ENCODE results near the gene RALGPS2. TPM values are rescaled to one million over a fixed set of nuclear protein-coding genes. Genes with fewer than 3 reads are reported as not detected.

Gene RALGPS2, protein sequence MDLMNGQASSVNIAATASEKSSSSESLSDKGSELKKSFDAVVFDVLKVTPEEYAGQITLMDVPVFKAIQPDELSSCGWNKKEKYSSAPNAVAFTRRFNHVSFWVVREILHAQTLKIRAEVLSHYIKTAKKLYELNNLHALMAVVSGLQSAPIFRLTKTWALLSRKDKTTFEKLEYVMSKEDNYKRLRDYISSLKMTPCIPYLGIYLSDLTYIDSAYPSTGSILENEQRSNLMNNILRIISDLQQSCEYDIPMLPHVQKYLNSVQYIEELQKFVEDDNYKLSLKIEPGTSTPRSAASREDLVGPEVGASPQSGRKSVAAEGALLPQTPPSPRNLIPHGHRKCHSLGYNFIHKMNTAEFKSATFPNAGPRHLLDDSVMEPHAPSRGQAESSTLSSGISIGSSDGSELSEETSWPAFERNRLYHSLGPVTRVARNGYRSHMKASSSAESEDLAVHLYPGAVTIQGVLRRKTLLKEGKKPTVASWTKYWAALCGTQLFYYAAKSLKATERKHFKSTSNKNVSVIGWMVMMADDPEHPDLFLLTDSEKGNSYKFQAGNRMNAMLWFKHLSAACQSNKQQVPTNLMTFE
- 1 to 10 TPM; 2.2 to 3.0 TPM for total RNA-seq

DNA sequence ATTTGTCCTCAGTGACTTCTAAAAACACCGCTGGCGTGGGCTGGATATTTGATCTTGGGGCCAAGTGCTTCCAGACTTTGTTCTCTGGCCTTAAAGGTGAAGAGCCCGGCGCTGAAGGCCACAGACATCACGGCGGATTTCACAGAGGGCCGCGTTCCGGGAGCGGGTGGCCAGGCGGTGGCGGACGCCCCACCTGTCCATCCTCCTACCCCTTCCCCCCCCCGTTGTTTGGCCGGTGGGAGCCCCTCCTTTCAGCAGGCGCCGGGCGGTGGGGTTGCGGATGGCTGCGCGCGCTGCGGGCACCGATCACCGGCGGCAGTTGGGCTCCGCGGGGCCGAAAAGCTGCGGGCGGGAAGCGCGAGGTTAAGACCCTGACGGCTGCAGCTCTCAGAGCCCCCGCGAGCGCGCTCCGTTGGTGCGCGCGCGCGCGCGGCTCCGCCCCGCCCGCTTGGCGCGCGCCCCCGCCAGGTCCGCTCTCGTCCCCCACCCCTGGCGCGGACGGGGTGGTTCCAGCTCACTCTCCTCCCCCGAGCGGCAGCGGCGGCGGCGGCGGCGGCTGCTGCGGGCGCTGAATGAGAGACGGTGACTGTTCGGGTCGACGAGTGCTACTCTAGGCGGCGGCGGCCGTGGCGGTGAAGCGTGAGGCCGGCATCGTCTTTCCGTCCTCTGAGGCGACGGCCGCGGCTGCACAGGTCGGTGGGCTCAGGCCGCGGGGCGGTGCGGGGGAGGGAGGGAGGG, at the start of gene RALGPS2:
Gene RALGPS2, plus strand, starts transcription at position 517 of the 738 bp plus-strand sequence. CDS start 51,521 bp downstream, outside the sequence.
- Mint-ChIP-seq H3K27me3 (peaks cover 31% of the 10 kb centered on the region), H3K4me1 (peaks cover 10% of the 10 kb centered on the region), H3K36me3 (ENCODE audit: low read depth) (no peaks in the 10 kb centered on the region), H3K4me3 (peak within 1 kb of the TSS; percentile 73), H3K27ac (peak within 1 kb of the TSS; percentile 2), H3K9me3 (no peaks in the 10 kb centered on the region)
- CTCF ChIA-PET, result interaction anchor here (1.0 kb wide), 1 partner anchor 43 kb away, joined by 4 read pairs; no protein-coding TSS in a partner anchor
- POLR2A ChIA-PET, result no interaction called here
- DNase-seq, result peak; percentile 60

- CTCF ChIA-PET, result no interaction called here
- Mint-ChIP-seq H3K27me3 (no peaks in the 10 kb centered on the region), H3K9me3 (no peaks in the 10 kb centered on the region), H3K4me3 (no peak overlapping the region), H3K36me3 (ENCODE audit: low read depth) (no peaks in the 10 kb centered on the region), H3K27ac (no peak overlapping the region), H3K4me1 (no peaks in the 10 kb centered on the region)
- no peak for DNase-seq
- POLR2A ChIA-PET, result no interaction called here
Observed at GRCh38 chr1:178679237-178679636, 45.8 kb upstream of the RALGPS2 start.

DNA sequence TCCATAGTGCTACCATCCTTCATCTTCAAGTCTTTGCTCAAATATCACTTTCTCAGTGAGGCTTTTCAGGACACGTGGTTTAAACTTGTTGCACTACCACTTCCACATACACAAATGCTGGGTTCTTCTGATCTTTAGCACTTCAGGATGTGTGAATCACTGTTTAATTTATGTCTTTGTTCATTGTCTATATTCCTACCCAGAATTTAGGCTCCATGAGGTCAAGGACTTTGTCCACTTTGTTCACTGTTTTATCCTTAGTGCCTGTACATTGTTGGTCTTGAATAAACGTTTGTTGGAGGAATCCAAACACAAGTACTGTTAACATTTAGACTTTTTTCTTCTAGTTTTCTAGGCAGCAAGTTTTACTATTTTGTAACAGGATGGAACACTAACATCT, 42.6 kb upstream of the RALGPS2 start:
- ChIA-PET CTCF (no interaction called here), POLR2A (no interaction called here)
- no peaks in the 10 kb centered on the region for H3K27me3 Mint-ChIP-seq
- no peak overlapping the region for H3K4me3 Mint-ChIP-seq
- H3K27ac Mint-ChIP-seq, result no peak overlapping the region
- peaks cover 2% of the 10 kb centered on the region for H3K4me1 Mint-ChIP-seq
- H3K9me3 Mint-ChIP-seq, result no peaks in the 10 kb centered on the region
- DNase-seq, result no peak
- no peaks in the 10 kb centered on the region for H3K36me3 Mint-ChIP-seq (ENCODE audit: low read depth)

DNA sequence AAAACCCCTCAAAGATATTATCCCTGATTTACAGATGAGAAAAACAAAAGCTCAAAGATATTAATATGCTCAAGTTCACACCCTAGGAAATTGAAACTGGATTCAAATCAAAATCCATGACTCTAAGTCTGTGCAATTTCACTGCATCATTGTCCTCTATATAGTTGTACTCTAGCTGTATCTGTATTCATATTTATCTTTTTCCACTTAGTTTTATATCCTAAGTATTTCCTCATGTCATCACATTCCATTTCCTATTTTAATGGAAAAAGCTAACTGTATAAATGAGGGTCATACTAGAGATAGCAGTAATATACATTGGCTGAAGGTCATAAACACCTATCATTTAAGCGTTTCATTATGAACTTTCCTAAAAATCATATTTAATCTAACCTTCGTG, 42.2 kb upstream of the RALGPS2 start:
- DNase-seq, result no peak
- Mint-ChIP-seq H3K4me1 (peaks cover 2% of the 10 kb centered on the region), H3K4me3 (no peak overlapping the region), H3K9me3 (no peaks in the 10 kb centered on the region), H3K36me3 (ENCODE audit: low read depth) (no peaks in the 10 kb centered on the region), H3K27me3 (peaks cover 2% of the 10 kb centered on the region), H3K27ac (no peak overlapping the region)
- POLR2A ChIA-PET, result no interaction called here
- CTCF ChIA-PET, result no interaction called here

DNA sequence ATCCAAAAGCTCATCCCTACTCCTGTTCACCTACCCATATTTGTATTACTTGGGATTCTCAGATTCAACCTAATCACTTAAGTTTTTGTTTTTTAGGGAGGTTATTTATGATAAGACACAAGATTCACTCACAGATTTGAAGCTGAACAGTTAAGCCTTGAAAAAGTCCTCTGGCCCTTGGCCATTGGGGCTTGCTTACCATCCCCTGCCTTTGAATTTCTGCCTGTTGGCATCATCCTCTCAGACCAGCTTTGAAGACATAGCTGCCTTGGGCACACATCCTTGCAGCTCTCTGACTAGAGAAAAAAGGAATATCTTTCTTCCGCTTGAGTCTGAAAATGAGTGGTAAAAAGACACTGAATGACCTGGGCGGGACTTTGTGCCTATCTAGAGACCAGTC, 41.8 kb upstream of the RALGPS2 start:
- CTCF ChIA-PET, result interaction anchor here (0.6 kb wide), 1 partner anchor 173 kb away, joined by 3 read pairs; no protein-coding TSS in a partner anchor
- no peak for DNase-seq
- Mint-ChIP-seq H3K4me3 (no peak overlapping the region), H3K36me3 (ENCODE audit: low read depth) (no peaks in the 10 kb centered on the region), H3K9me3 (no peaks in the 10 kb centered on the region), H3K4me1 (peaks cover 2% of the 10 kb centered on the region), H3K27ac (no peak overlapping the region), H3K27me3 (peaks cover 2% of the 10 kb centered on the region)
- POLR2A ChIA-PET, result no interaction called here

DNA sequence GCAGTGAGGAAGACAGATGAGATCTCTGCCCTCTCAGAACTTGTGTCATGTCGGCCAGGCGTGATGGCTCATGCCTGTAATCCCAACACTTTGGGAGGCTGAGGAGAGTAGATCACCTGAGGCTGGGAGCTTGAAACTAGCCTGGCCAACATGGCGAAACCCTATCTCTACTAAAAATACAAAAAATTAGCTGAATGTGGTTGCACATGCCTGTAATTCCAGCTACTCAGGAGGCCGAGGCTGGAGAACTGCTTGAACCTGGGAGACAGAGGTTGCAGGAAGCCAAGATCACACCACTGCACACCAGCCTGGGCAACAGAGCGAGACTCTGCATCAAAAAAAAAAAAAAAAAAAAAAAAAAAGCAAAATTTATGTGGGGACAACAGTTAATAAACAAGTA, 40.9 kb upstream of the RALGPS2 start:
- Mint-ChIP-seq H3K27ac (no peak overlapping the region), H3K27me3 (peaks cover 2% of the 10 kb centered on the region), H3K4me3 (no peak overlapping the region), H3K4me1 (peaks cover 2% of the 10 kb centered on the region), H3K9me3 (no peaks in the 10 kb centered on the region), H3K36me3 (ENCODE audit: low read depth) (no peaks in the 10 kb centered on the region)
- ChIA-PET POLR2A (no interaction called here), CTCF (no interaction called here)
- no peak for DNase-seq

GRCh38 chr1:178684542-178685000, 40.5 kb upstream of the RALGPS2 start:
- Mint-ChIP-seq H3K4me3 (no peak overlapping the region), H3K9me3 (no peaks in the 10 kb centered on the region), H3K27ac (no peak overlapping the region), H3K4me1 (peaks cover 2% of the 10 kb centered on the region), H3K36me3 (ENCODE audit: low read depth) (no peaks in the 10 kb centered on the region), H3K27me3 (peaks cover 2% of the 10 kb centered on the region)
- DNase-seq, result no peak
- ChIA-PET POLR2A (no interaction called here), CTCF (no interaction called here)

- no peaks in the 10 kb centered on the region for H3K9me3 Mint-ChIP-seq
- H3K4me3 Mint-ChIP-seq, result no peak overlapping the region
- CTCF ChIA-PET, result no interaction called here
- peaks cover 2% of the 10 kb centered on the region for H3K27me3 Mint-ChIP-seq
- no peak for DNase-seq
- H3K27ac Mint-ChIP-seq, result no peak overlapping the region
- POLR2A ChIA-PET, result no interaction called here
- peaks cover 2% of the 10 kb centered on the region for H3K4me1 Mint-ChIP-seq
- no peaks in the 10 kb centered on the region for H3K36me3 Mint-ChIP-seq (ENCODE audit: low read depth)
Observed at GRCh38 chr1:178686407-178686806, 38.6 kb upstream of the RALGPS2 start.

DNA sequence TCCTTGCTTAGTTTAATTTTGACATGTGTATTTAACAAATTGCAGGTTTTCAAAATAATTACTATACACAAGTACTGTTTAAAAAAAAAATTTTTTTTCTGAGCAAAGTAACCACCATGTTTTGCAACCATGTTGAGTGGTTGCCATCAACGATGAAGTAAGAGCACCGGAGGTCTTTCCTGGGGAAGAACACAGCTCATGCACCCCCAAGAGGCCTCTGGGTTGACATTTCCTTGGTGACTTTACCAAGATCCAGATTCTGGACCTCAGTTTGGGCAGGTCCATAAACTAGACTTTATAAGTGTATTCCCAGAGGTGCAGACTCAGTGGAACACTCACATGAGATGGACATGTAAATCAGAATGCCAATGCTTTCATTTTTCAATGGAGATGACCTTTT, 36.8 kb upstream of the RALGPS2 start:
- no peaks in the 10 kb centered on the region for H3K9me3 Mint-ChIP-seq
- peaks cover 2% of the 10 kb centered on the region for H3K4me1 Mint-ChIP-seq
- ChIA-PET POLR2A (no interaction called here), CTCF (no interaction called here)
- no peak overlapping the region for H3K27ac Mint-ChIP-seq
- H3K36me3 Mint-ChIP-seq (ENCODE audit: low read depth), result no peaks in the 10 kb centered on the region
- peaks cover 2% of the 10 kb centered on the region for H3K27me3 Mint-ChIP-seq
- DNase-seq, result no peak
- no peak overlapping the region for H3K4me3 Mint-ChIP-seq

DNA sequence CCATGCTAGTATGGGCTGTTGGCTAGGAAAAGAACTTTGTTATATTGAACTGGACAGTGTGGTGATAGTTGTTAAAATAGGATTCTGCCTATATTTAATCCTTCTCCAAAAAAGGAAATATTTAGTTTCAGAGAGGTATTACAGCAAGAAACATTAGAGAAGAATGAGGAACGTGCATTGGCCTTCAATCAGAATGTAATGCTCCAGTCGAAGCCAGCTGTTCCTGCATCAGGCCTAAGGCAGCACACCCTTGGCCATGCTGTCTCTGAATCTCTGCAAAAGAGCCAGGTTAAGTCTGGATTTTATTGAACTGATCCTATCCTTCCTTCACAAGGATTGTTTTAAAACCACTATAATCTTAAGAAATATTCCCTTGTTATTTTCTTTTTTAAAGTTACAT, 35.3 kb upstream of the RALGPS2 start:
- no peak overlapping the region for H3K27ac Mint-ChIP-seq
- no peaks in the 10 kb centered on the region for H3K36me3 Mint-ChIP-seq (ENCODE audit: low read depth)
- no peaks in the 10 kb centered on the region for H3K9me3 Mint-ChIP-seq
- DNase-seq, result no peak
- H3K4me1 Mint-ChIP-seq, result peaks cover 2% of the 10 kb centered on the region
- H3K27me3 Mint-ChIP-seq, result peaks cover 2% of the 10 kb centered on the region
- ChIA-PET CTCF (no interaction called here), POLR2A (no interaction called here)
- H3K4me3 Mint-ChIP-seq, result no peak overlapping the region

GRCh38 chr1:178690496-178690895, 34.5 kb upstream of the RALGPS2 start:
- H3K4me3 Mint-ChIP-seq, result no peak overlapping the region
- POLR2A ChIA-PET, result interaction anchor here (0.7 kb wide), 1 partner anchor 17 kb away, joined by 3 read pairs; no protein-coding TSS in a partner anchor
- H3K27me3 Mint-ChIP-seq, result peaks cover 2% of the 10 kb centered on the region
- H3K27ac Mint-ChIP-seq, result no peak overlapping the region
- H3K4me1 Mint-ChIP-seq, result no peaks in the 10 kb centered on the region
- no peaks in the 10 kb centered on the region for H3K36me3 Mint-ChIP-seq (ENCODE audit: low read depth)
- no peaks in the 10 kb centered on the region for H3K9me3 Mint-ChIP-seq
- DNase-seq, result no peak
- CTCF ChIA-PET, result no interaction called here

DNA sequence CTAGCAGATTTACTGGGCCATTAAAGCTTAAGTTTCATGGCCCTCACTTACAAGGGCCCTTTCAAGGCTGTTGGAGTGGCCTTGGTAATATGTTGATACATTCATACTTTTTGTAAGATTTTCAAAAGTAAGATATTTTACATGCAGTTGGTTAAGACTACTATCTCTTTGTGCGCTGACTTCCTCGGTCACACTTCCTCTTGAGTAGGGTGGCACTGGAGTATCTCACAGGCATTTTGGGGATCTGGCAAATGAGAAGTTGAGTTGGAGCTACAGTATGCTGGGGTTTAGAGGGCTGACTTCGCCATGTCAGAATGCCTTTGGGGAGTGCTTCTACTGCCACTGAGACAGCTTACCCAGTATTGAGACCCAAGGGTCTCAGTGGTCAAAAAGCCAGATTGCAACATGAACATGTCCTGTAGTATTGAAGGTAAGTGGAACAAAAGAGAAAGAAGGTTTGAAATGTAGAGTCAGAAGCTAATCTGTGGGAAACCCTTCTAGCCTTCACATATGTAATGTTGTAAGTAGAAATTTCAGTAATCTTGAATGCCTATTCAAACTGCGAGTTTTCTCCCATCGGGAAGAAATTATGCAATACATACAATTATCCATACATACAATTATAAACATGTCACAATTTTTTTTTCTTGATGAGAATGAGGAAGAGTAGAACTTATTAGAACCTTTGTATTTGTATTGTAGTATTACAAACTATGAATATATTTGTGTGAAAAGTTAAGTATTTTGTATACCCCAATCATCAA, 32.3 kb upstream of the RALGPS2 start:
- no peak overlapping the region for H3K27ac Mint-ChIP-seq
- CTCF ChIA-PET, result no interaction called here
- H3K27me3 Mint-ChIP-seq, result peaks cover 2% of the 10 kb centered on the region
- POLR2A ChIA-PET, result no interaction called here
- no peak overlapping the region for H3K4me3 Mint-ChIP-seq
- no peaks in the 10 kb centered on the region for H3K9me3 Mint-ChIP-seq
- no peaks in the 10 kb centered on the region for H3K36me3 Mint-ChIP-seq (ENCODE audit: low read depth)
- DNase-seq, result no peak
- no peaks in the 10 kb centered on the region for H3K4me1 Mint-ChIP-seq

DNA sequence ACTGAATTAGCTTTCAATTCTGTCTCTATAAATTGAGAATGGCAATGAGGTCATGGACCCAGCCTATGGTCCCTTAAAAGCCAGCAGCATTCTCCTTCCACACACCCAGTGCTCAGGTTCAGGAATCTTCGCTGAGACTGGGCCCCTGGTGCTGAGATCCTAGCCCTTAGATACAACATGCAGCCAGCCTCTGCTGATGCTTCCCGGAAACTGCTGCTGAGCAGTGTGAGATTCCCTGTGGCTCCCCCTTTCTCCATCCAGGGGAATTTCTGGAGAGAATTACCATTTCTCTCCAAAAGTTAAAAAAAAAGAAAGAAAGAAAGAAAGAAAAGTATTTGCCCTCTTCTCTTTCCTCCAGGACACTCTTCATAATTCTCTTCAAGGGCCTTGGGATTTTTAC, 31.7 kb upstream of the RALGPS2 start:
- no peaks in the 10 kb centered on the region for H3K9me3 Mint-ChIP-seq
- H3K36me3 Mint-ChIP-seq (ENCODE audit: low read depth), result no peaks in the 10 kb centered on the region
- no peaks in the 10 kb centered on the region for H3K4me1 Mint-ChIP-seq
- no peak overlapping the region for H3K4me3 Mint-ChIP-seq
- no peak for DNase-seq
- ChIA-PET POLR2A (no interaction called here), CTCF (no interaction called here)
- no peak overlapping the region for H3K27ac Mint-ChIP-seq
- H3K27me3 Mint-ChIP-seq, result no peaks in the 10 kb centered on the region

All from activated CD4-positive, alpha-beta memory T cell treated with anti-CD3 and anti-CD28 coated beads, Interleukin-2, amount 10 ng/mL, durations not matched to agents 7 days and 5 days (primary cell).